ENCODE results near the gene CPSF3.

The CPSF3 gene

GRCh38 chr2:9473308-9473984 lies 50.0 kb downstream of the CPSF3 start:
- Histone ChIP-seq H3K27me3 (ENCODE audit: control insufficient read depth, insufficient read depth, low read length) (peaks cover 9% of the 10 kb centered on the region), H3K27ac (ENCODE audit: low read depth, low read length) (no peak overlapping the region), H3K4me3 (ENCODE audit: low read depth, low read length) (peak overlapping the region; percentile 65), H3K9me3 (ENCODE audit: control insufficient read depth, insufficient read depth, low read length) (no peaks in the 10 kb centered on the region), H3K9ac (ENCODE audit: low read depth, low read length) (no peak overlapping the region), H3K4me1 (ENCODE audit: control insufficient read depth, insufficient read depth, low read length) (peaks cover 10% of the 10 kb centered on the region), H3K36me3 (ENCODE audit: control insufficient read depth, insufficient read depth, low read length) (peaks cover 39% of the 10 kb centered on the region)

- H3K9ac ChIP-seq (ENCODE audit: low read depth, low read length): peak overlapping the region; percentile 30
- H3K4me3 ChIP-seq (ENCODE audit: low read depth, low read length): peak overlapping the region; percentile 65
- H3K27ac ChIP-seq (ENCODE audit: low read depth, low read length): no peak overlapping the region
- peaks cover 9% of the 10 kb centered on the region for H3K27me3 ChIP-seq (ENCODE audit: control insufficient read depth, insufficient read depth, low read length)
- H3K36me3 ChIP-seq (ENCODE audit: control insufficient read depth, insufficient read depth, low read length): peaks cover 35% of the 10 kb centered on the region
- H3K9me3 ChIP-seq (ENCODE audit: control insufficient read depth, insufficient read depth, low read length): no peaks in the 10 kb centered on the region
- peaks cover 10% of the 10 kb centered on the region for H3K4me1 ChIP-seq (ENCODE audit: control insufficient read depth, insufficient read depth, low read length)
Measured at GRCh38 chr2:9473985-9474360, 50.5 kb downstream of the CPSF3 start.

GRCh38 chr2:9474361-9475057 lies 51.1 kb downstream of the CPSF3 start, which contains the start of gene IAH1:
Gene IAH1 (plus strand): TSS chr2:9474551. CDS start chr2:9474567, 16 bp downstream.
- Histone ChIP-seq H3K4me3 (ENCODE audit: low read depth, low read length) (peak within 1 kb of the TSS; percentile 65), H3K36me3 (ENCODE audit: control insufficient read depth, insufficient read depth, low read length) (peaks cover 30% of the 10 kb centered on the region), H3K9ac (ENCODE audit: low read depth, low read length) (peak within 1 kb of the TSS; percentile 63), H3K9me3 (ENCODE audit: control insufficient read depth, insufficient read depth, low read length) (no peaks in the 10 kb centered on the region), H3K4me1 (ENCODE audit: control insufficient read depth, insufficient read depth, low read length) (peaks cover 10% of the 10 kb centered on the region), H3K27me3 (ENCODE audit: control insufficient read depth, insufficient read depth, low read length) (peaks cover 9% of the 10 kb centered on the region), H3K27ac (ENCODE audit: low read depth, low read length) (no peak within 1 kb of the TSS)

- Histone ChIP-seq H3K9ac (ENCODE audit: low read depth, low read length) (no peak overlapping the region), H3K27ac (ENCODE audit: low read depth, low read length) (no peak overlapping the region), H3K4me1 (ENCODE audit: control insufficient read depth, insufficient read depth, low read length) (peaks cover 10% of the 10 kb centered on the region), H3K27me3 (ENCODE audit: control insufficient read depth, insufficient read depth, low read length) (peaks cover 9% of the 10 kb centered on the region), H3K4me3 (ENCODE audit: low read depth, low read length) (no peak overlapping the region), H3K9me3 (ENCODE audit: control insufficient read depth, insufficient read depth, low read length) (no peaks in the 10 kb centered on the region), H3K36me3 (ENCODE audit: control insufficient read depth, insufficient read depth, low read length) (peaks cover 16% of the 10 kb centered on the region)
Measured at GRCh38 chr2:9477914-9478313, 54.5 kb downstream of the CPSF3 start.

GRCh38 chr2:9478526-9478925 lies 55.1 kb downstream of the CPSF3 start:
- H3K27me3 ChIP-seq (ENCODE audit: control insufficient read depth, insufficient read depth, low read length): peaks cover 9% of the 10 kb centered on the region
- peaks cover 19% of the 10 kb centered on the region for H3K36me3 ChIP-seq (ENCODE audit: control insufficient read depth, insufficient read depth, low read length)
- peaks cover 10% of the 10 kb centered on the region for H3K4me1 ChIP-seq (ENCODE audit: control insufficient read depth, insufficient read depth, low read length)
- H3K4me3 ChIP-seq (ENCODE audit: low read depth, low read length): no peak overlapping the region
- H3K9ac ChIP-seq (ENCODE audit: low read depth, low read length): no peak overlapping the region
- H3K9me3 ChIP-seq (ENCODE audit: control insufficient read depth, insufficient read depth, low read length): no peaks in the 10 kb centered on the region
- H3K27ac ChIP-seq (ENCODE audit: low read depth, low read length): no peak overlapping the region

- Histone ChIP-seq H3K9ac (ENCODE audit: low read depth, low read length) (no peak overlapping the region), H3K36me3 (ENCODE audit: control insufficient read depth, insufficient read depth, low read length) (peaks cover 35% of the 10 kb centered on the region), H3K27ac (ENCODE audit: low read depth, low read length) (no peak overlapping the region)
Measured at GRCh38 chr2:9480157-9480556, 56.7 kb downstream of the CPSF3 start.

GRCh38 chr2:9483107-9483506 lies 59.7 kb downstream of the CPSF3 start:
- Histone ChIP-seq H3K27ac (ENCODE audit: low read depth, low read length) (no peak overlapping the region), H3K27me3 (ENCODE audit: control insufficient read depth, insufficient read depth, low read length) (no peaks in the 10 kb centered on the region), H3K36me3 (ENCODE audit: control insufficient read depth, insufficient read depth, low read length) (peaks cover 64% of the 10 kb centered on the region), H3K9ac (ENCODE audit: low read depth, low read length) (no peak overlapping the region), H3K4me3 (ENCODE audit: low read depth, low read length) (no peak overlapping the region), H3K9me3 (ENCODE audit: control insufficient read depth, insufficient read depth, low read length) (no peaks in the 10 kb centered on the region), H3K4me1 (ENCODE audit: control insufficient read depth, insufficient read depth, low read length) (no peaks in the 10 kb centered on the region)

More at GRCh38 chr2:9480157-9480556, 56.7 kb downstream of the CPSF3 start:
- peaks cover 7% of the 10 kb centered on the region for H3K4me1 ChIP-seq (ENCODE audit: control insufficient read depth, insufficient read depth, low read length)
- H3K9me3 ChIP-seq (ENCODE audit: control insufficient read depth, insufficient read depth, low read length): no peaks in the 10 kb centered on the region
- peaks cover 1% of the 10 kb centered on the region for H3K27me3 ChIP-seq (ENCODE audit: control insufficient read depth, insufficient read depth, low read length)
- no peak overlapping the region for H3K4me3 ChIP-seq (ENCODE audit: low read depth, low read length)

GRCh38 chr2:9484533-9484932 lies 61.1 kb downstream of the CPSF3 start:
- no peak overlapping the region for H3K9ac ChIP-seq (ENCODE audit: low read depth, low read length)
- no peaks in the 10 kb centered on the region for H3K9me3 ChIP-seq (ENCODE audit: control insufficient read depth, insufficient read depth, low read length)
- no peak overlapping the region for H3K27ac ChIP-seq (ENCODE audit: low read depth, low read length)
- H3K36me3 ChIP-seq (ENCODE audit: control insufficient read depth, insufficient read depth, low read length): peaks cover 79% of the 10 kb centered on the region
- no peaks in the 10 kb centered on the region for H3K27me3 ChIP-seq (ENCODE audit: control insufficient read depth, insufficient read depth, low read length)
- H3K4me1 ChIP-seq (ENCODE audit: control insufficient read depth, insufficient read depth, low read length): no peaks in the 10 kb centered on the region
- no peak overlapping the region for H3K4me3 ChIP-seq (ENCODE audit: low read depth, low read length)

- no peak overlapping the region for H3K9ac ChIP-seq (ENCODE audit: low read depth, low read length)
- H3K36me3 ChIP-seq (ENCODE audit: control insufficient read depth, insufficient read depth, low read length): peaks cover 99% of the 10 kb centered on the region
- no peak overlapping the region for H3K4me3 ChIP-seq (ENCODE audit: low read depth, low read length)
- no peaks in the 10 kb centered on the region for H3K27me3 ChIP-seq (ENCODE audit: control insufficient read depth, insufficient read depth, low read length)
- no peaks in the 10 kb centered on the region for H3K4me1 ChIP-seq (ENCODE audit: control insufficient read depth, insufficient read depth, low read length)
- no peaks in the 10 kb centered on the region for H3K9me3 ChIP-seq (ENCODE audit: control insufficient read depth, insufficient read depth, low read length)
- H3K27ac ChIP-seq (ENCODE audit: low read depth, low read length): no peak overlapping the region
Measured at GRCh38 chr2:9488583-9489547, 65.4 kb downstream of the CPSF3 start.

- H3K36me3 ChIP-seq (ENCODE audit: control insufficient read depth, insufficient read depth, low read length): peaks cover 92% of the 10 kb centered on the region
- no peak overlapping the region for H3K4me3 ChIP-seq (ENCODE audit: low read depth, low read length)
- H3K9me3 ChIP-seq (ENCODE audit: control insufficient read depth, insufficient read depth, low read length): no peaks in the 10 kb centered on the region
- H3K27ac ChIP-seq (ENCODE audit: low read depth, low read length): no peak overlapping the region
- no peaks in the 10 kb centered on the region for H3K27me3 ChIP-seq (ENCODE audit: control insufficient read depth, insufficient read depth, low read length)
- H3K9ac ChIP-seq (ENCODE audit: low read depth, low read length): no peak overlapping the region
- H3K4me1 ChIP-seq (ENCODE audit: control insufficient read depth, insufficient read depth, low read length): no peaks in the 10 kb centered on the region
Measured at GRCh38 chr2:9490789-9491188, 67.3 kb downstream of the CPSF3 start.

Measured in HUES48 (cell line).